NCI-H1092 (cell line): ENCODE measurements around the gene COL5A1.
A peak's percentile ranks its signal among the peaks of the same experiment; 100 is the strongest.
"Not testable (repeated sequence)": the region's sequence is repeated elsewhere in the genome, so short reads cannot be mapped to it uniquely, and the experiment has no call there.

Source experiments
- DNase-seq: peaks from one replicate; lab custom pipeline; 2025; lab: John Stamatoyannopoulos, UW

Gene COL5A1

GRCh38 chr9:134690946-134691694 lies 49.5 kb downstream of the COL5A1 start:
- no peak for DNase-seq

GRCh38 chr9:134691695-134692572 lies 50.3 kb downstream of the COL5A1 start:
- DNase-seq = no peak

- DNase-seq = no peak
Measured at GRCh38 chr9:134692573-134692860, 50.9 kb downstream of the COL5A1 start.

- no peak for DNase-seq
Measured at GRCh38 chr9:134693011-134693410, 51.4 kb downstream of the COL5A1 start.

- no peak for DNase-seq
Measured at GRCh38 chr9:134693641-134694367, 52.2 kb downstream of the COL5A1 start.

- no peak for DNase-seq
Measured at GRCh38 chr9:134694368-134694665, 52.7 kb downstream of the COL5A1 start.

- no peak for DNase-seq
Measured at GRCh38 chr9:134694714-134695113, 53.1 kb downstream of the COL5A1 start.

GRCh38 chr9:134695144-134695543 lies 53.5 kb downstream of the COL5A1 start:
- DNase-seq = no peak

- no peak for DNase-seq
Measured at GRCh38 chr9:134696433-134696832, 54.8 kb downstream of the COL5A1 start.

- no peak for DNase-seq
Measured at GRCh38 chr9:134698111-134698510, 56.5 kb downstream of the COL5A1 start.

GRCh38 chr9:134698587-134699342 lies 57.2 kb downstream of the COL5A1 start:
- DNase-seq = peak; percentile 61

- no peak for DNase-seq
Measured at GRCh38 chr9:134699343-134699740, 57.7 kb downstream of the COL5A1 start.

GRCh38 chr9:134700636-134701350 lies 59.2 kb downstream of the COL5A1 start:
- DNase-seq = no peak

GRCh38 chr9:134701581-134702259 lies 60.1 kb downstream of the COL5A1 start:
- DNase-seq = no peak

GRCh38 chr9:134702291-134702690 lies 60.7 kb downstream of the COL5A1 start:
- DNase-seq = no peak

GRCh38 chr9:134703730-134704114 lies 62.1 kb downstream of the COL5A1 start:
- not testable (repeated sequence) for DNase-seq

- no peak for DNase-seq
Measured at GRCh38 chr9:134704498-134704897, 62.9 kb downstream of the COL5A1 start.

GRCh38 chr9:134705786-134706185 lies 64.2 kb downstream of the COL5A1 start:
- no peak for DNase-seq

GRCh38 chr9:134706522-134706921 lies 64.9 kb downstream of the COL5A1 start:
- DNase-seq = no peak

- peak; percentile 94 for DNase-seq
Measured at GRCh38 chr9:134707031-134707680, 65.6 kb downstream of the COL5A1 start.
